Lung (tissue), 12 donors: ENCODE results near the gene GMPR. TPM values are rescaled to one million over a fixed set of nuclear protein-coding genes. Genes with fewer than 3 reads are reported as not detected.

Source experiments
- ATAC-seq: fragments of 200-7000 bp; cut with Tn5 transposase; one replicate; pipeline ENCODE4 v1.9.1; 2020; ENCODE audit warnings: moderate number of reproducible peaks; ENCODE audit not compliant: insufficient read depth, low FRiP score
- DNase-seq, 3 donors: peaks; one replicate each; pipeline ENCODE4 v3.0.0-alpha.2; 2013 to 2017
- H3K27ac ChIP-seq, 2 donors: one replicate each; pipeline ENCODE4 v1.5.1; 2013; ENCODE audit warnings: mild to moderate bottlenecking in 2 of 2, moderate library complexity in 2 of 2, control low read depth in 1 of 2, inconsistent platforms in 1 of 2, low read depth in 1 of 2, low read length in 1 of 2
- H3K27me3 ChIP-seq, 3 donors: one replicate each; pipeline ENCODE4 v1.5.1; 2013; ENCODE audit warnings: low read length in 2 of 3; ENCODE audit not compliant: control insufficient read depth in 3 of 3, insufficient read depth in 3 of 3
- H3K36me3 ChIP-seq, 4 donors: one replicate each; pipeline ENCODE4 v1.5.1; 2013; ENCODE audit warnings: low read length in 4 of 4, mild to moderate bottlenecking in 1 of 4, moderate library complexity in 1 of 4; ENCODE audit not compliant: control insufficient read depth in 4 of 4, insufficient read depth in 4 of 4
- H3K4me1 ChIP-seq, 5 donors: one replicate each; pipeline ENCODE4 v1.5.1; 2013; ENCODE audit warnings: low read length in 5 of 5, mild to moderate bottlenecking in 2 of 5, moderate library complexity in 1 of 5; ENCODE audit not compliant: control insufficient read depth in 5 of 5, insufficient read depth in 5 of 5
- H3K4me3 ChIP-seq: one replicate; pipeline ENCODE4 v1.5.1; 2013; ENCODE audit warnings: mild to moderate bottlenecking, control low read depth, moderate library complexity
- H3K9ac ChIP-seq, 2 donors: one replicate each; pipeline ENCODE4 v1.5.1; 2013; ENCODE audit warnings: low read length in 2 of 2, control low read depth in 1 of 2; ENCODE audit not compliant: insufficient read depth in 1 of 2
- H3K9me3 ChIP-seq, 4 donors: one replicate each; pipeline ENCODE4 v1.5.1; 2013; ENCODE audit warnings: low read length in 3 of 4, mild to moderate bottlenecking in 1 of 4, moderate library complexity in 1 of 4; ENCODE audit not compliant: control insufficient read depth in 4 of 4, insufficient read depth in 3 of 4
- CTCF ChIP-seq: IDR thresholded peaks from 2 replicates; pipeline ENCODE4 v1.5.1; 2012; ENCODE audit warnings: mild to moderate bottlenecking; ENCODE audit errors: control extremely low read depth, extremely low read depth
- WGBS, 2 donors: extraction: QIAGEN DNeasy Blood & Tissue Kit; methylation state at CpG; one replicate each; pipeline ENCODE4 v1.1.7; 2013; 5-methylcytosine and 5-hydroxymethylcytosine counted together
- polyA plus RNA-seq, 2 donors: library from polyadenylated mRNA; stranded (reverse); fragments of 200-250 nt; gene quantifications; one replicate each; pipeline ENCODE4 v1.2.1, GENCODE V29; 2013
- total RNA-seq, 2 donors: library from RNA; depleted of rRNA in 1 of 2; stranded (reverse); fragments of >200 nt in 1 of 2; gene quantifications; one replicate each; pipeline ENCODE4 v1.2.1, GENCODE V29; 2014 to 2021
- donor health status: control.
- donor health status: control.
- donor health status: Bipolar disorder and iron deficiency.
- donor health status: healthy.
- donor health status: DM: yes; HTN: yes; CAD: no.

The GMPR gene
- total and polyA plus RNA-seq, 4 donors, result 8.6 to 16.6 (median 12.9) TPM

GRCh38 chr6:16316741-16317251, 78.4 kb downstream of the GMPR start:
- WGBS, 2 donors, result 65 to 73% methylated on average over 7 of the region's 7 CpGs
- H3K9me3 ChIP-seq, result no peaks in the 10 kb centered on the region
- no peaks in the 10 kb centered on the region for H3K27me3 ChIP-seq
- peak; percentile 29 for TF ChIP-seq CTCF
- peaks cover 0 to 3% (median 0%) of the 10 kb centered on the region in 4 donors for H3K36me3 ChIP-seq
- ATAC-seq (no peak), DNase-seq (peak in 1 of 3 donors; percentile 46)
- H3K9ac ChIP-seq, result no peak overlapping the region
- H3K4me3 ChIP-seq, result no peak overlapping the region
- H3K4me1 ChIP-seq, result peaks cover 5 to 25% (median 11%) of the 10 kb centered on the region in 5 donors
- H3K27ac ChIP-seq, result peak overlapping the region in 1 of 2 donors; percentile 34

GRCh38 chr6:16318538-16318937, 80.2 kb downstream of the GMPR start:
- peaks cover 0 to 3% (median under 1%) of the 10 kb centered on the region in 4 donors for H3K36me3 ChIP-seq
- H3K4me3 ChIP-seq, result no peak overlapping the region
- H3K4me1 ChIP-seq, result peaks cover 5 to 28% (median 16%) of the 10 kb centered on the region in 5 donors
- no peak overlapping the region for H3K9ac ChIP-seq
- no peaks in the 10 kb centered on the region for H3K9me3 ChIP-seq
- WGBS, 2 donors, result 69 to 76% methylated on average over 6 of the region's 6 CpGs
- H3K27me3 ChIP-seq, result no peaks in the 10 kb centered on the region
- DNase-seq (no peak), ATAC-seq (no peak)
- peak overlapping the region; percentile 46 to 80 for H3K27ac ChIP-seq
- TF ChIP-seq CTCF, result no peak

GRCh38 chr6:16318953-16319720, 80.8 kb downstream of the GMPR start:
- Histone ChIP-seq H3K36me3 (peaks cover 0 to 3% (median under 1%) of the 10 kb centered on the region in 4 donors), H3K4me1 (peaks cover 8 to 32% (median 16%) of the 10 kb centered on the region in 5 donors), H3K4me3 (no peak overlapping the region), H3K27ac (peak overlapping the region; percentile 46 to 80), H3K9me3 (no peaks in the 10 kb centered on the region), H3K27me3 (no peaks in the 10 kb centered on the region), H3K9ac (no peak overlapping the region)
- TF ChIP-seq CTCF, result no peak
- WGBS, 2 donors, result 95 to 97% methylated on average over 8 of the region's 8 CpGs
- DNase-seq, result no peak
- no peak for ATAC-seq
